HEK293 (cell line): Measurements from ENCODE around the gene RUVBL1.

Experiments
- CTCF ChIA-PET: fragments of 350-600 bp; formaldehyde crosslinking; extraction: SDS; loops from one replicate; lab custom pipeline; 2021; ENCODE audit warnings: antibody characterized with exemption; lab: Yijun Ruan, JAX
- POLR2A ChIA-PET: fragments of 300-600 bp; formaldehyde crosslinking; extraction: SDS; loops from one replicate; lab custom pipeline; 2020; ENCODE audit warnings: antibody characterized with exemption, inconsistent platforms; lab: Yijun Ruan, JAX
- H3K27ac ChIP-seq: fragments of 200-500 bp; sonication (Bioruptor generic); 2 replicates; pipeline ENCODE4 v1.5.1; 2014; ENCODE audit warnings: low read depth, low read length, control low read depth, inconsistent platforms; ENCODE audit errors: extremely low read depth
- H3K36me3 ChIP-seq, 2 experiments: fragments of 200-500 bp in 1 of 2; sonication (Bioruptor generic) in 1 of 2; 1 replicate in 1 of 2; 2 replicates in 1 of 2; pipeline ENCODE4 v1.5.1; 2014 to 2017; ENCODE audit warnings: inconsistent platforms in 2 of 2, low read length in 2 of 2; ENCODE audit not compliant: control insufficient read depth in 2 of 2, insufficient read depth in 1 of 2
- H3K4me1 ChIP-seq: fragments of 200-500 bp; sonication (Bioruptor generic); 2 replicates; pipeline ENCODE4 v1.5.1; 2014; ENCODE audit warnings: mild to moderate bottlenecking, low read length, inconsistent platforms; ENCODE audit not compliant: control insufficient read depth, insufficient read depth
- H3K4me3 ChIP-seq: 2 replicates; pipeline ENCODE4 v1.5.1; 2011; ENCODE audit warnings: low read depth, mild to moderate bottlenecking, control low read depth, low read length, moderate library complexity
- H3K9me3 ChIP-seq: fragments of 200-500 bp; sonication (Bioruptor generic); 2 replicates; pipeline ENCODE4 v1.5.1; 2014; ENCODE audit warnings: low read depth, low read length, inconsistent platforms; ENCODE audit not compliant: control insufficient read depth, insufficient read depth
- AEBP2 ChIP-seq: fragments of 450-650 bp; formaldehyde crosslinking; IDR thresholded peaks from 2 replicates; pipeline ENCODE4 v1.5.1; 2016; ENCODE audit warnings: missing biosample characterization, missing genetic modification characterization, borderline replicate concordance
- CTCF ChIP-seq: fragments of 450-650 bp; formaldehyde crosslinking; IDR thresholded peaks from 2 replicates; pipeline ENCODE4 v1.5.1; 2016; ENCODE audit warnings: missing biosample characterization, missing genetic modification characterization
- EGR2 ChIP-seq: fragments of 450-650 bp; formaldehyde crosslinking; IDR thresholded peaks from 2 replicates; pipeline ENCODE4 v1.5.1; 2016; ENCODE audit warnings: low read depth, missing biosample characterization, missing genetic modification characterization
- GLI2 ChIP-seq: fragments of 450-650 bp; formaldehyde crosslinking; IDR thresholded peaks from 2 replicates; pipeline ENCODE4; 2017; ENCODE audit warnings: missing biosample characterization, missing genetic modification characterization, low read depth, borderline replicate concordance
- KLF1 ChIP-seq: fragments of 450-650 bp; formaldehyde crosslinking; IDR thresholded peaks from 2 replicates; pipeline ENCODE4 v1.5.1; 2016; ENCODE audit warnings: missing biosample characterization, missing genetic modification characterization
- KLF8 ChIP-seq: fragments of 450-650 bp; formaldehyde crosslinking; IDR thresholded peaks from 2 replicates; pipeline ENCODE4 v1.5.1; 2016; ENCODE audit warnings: missing biosample characterization, missing genetic modification characterization
- ZEB2 ChIP-seq: fragments of 450-650 bp; formaldehyde crosslinking; IDR thresholded peaks from 2 replicates; pipeline ENCODE4 v1.5.1; 2016; ENCODE audit warnings: missing biosample characterization, missing genetic modification characterization
- ZFP69B ChIP-seq: fragments of 450-650 bp; formaldehyde crosslinking; IDR thresholded peaks from 2 replicates; pipeline ENCODE4 v1.5.1; 2016; ENCODE audit warnings: missing biosample characterization, missing genetic modification characterization
- ZIC2 ChIP-seq: fragments of 450-650 bp; formaldehyde crosslinking; IDR thresholded peaks from 2 replicates; pipeline ENCODE4 v1.5.1; 2016; ENCODE audit warnings: missing biosample characterization, missing genetic modification characterization
- ZNF10 ChIP-seq: fragments of 450-650 bp; formaldehyde crosslinking; IDR thresholded peaks from 2 replicates; pipeline ENCODE4 v1.5.1; 2017; ENCODE audit warnings: missing biosample characterization, missing genetic modification characterization
- ZNF133 ChIP-seq: fragments of 450-650 bp; formaldehyde crosslinking; IDR thresholded peaks from 2 replicates; pipeline ENCODE4 v1.5.1; 2016; ENCODE audit warnings: missing biosample characterization, missing genetic modification characterization
- ZNF140 ChIP-seq: fragments of 450-650 bp; formaldehyde crosslinking; IDR thresholded peaks from 2 replicates; pipeline ENCODE4 v1.5.1; 2016; ENCODE audit warnings: missing biosample characterization, missing genetic modification characterization
- ZNF223 ChIP-seq: fragments of 450-650 bp; formaldehyde crosslinking; IDR thresholded peaks from 2 replicates; pipeline ENCODE4 v1.5.1; 2016; ENCODE audit warnings: missing biosample characterization, missing genetic modification characterization
- ZNF335 ChIP-seq: fragments of 450-650 bp; formaldehyde crosslinking; conservative IDR thresholded peaks from 2 replicates; pipeline ENCODE4 v1.5.1; 2016; ENCODE audit warnings: missing biosample characterization, missing genetic modification characterization
- ZNF37A ChIP-seq: fragments of 450-650 bp; IDR thresholded peaks from 2 replicates; pipeline ENCODE4 v1.5.1; 2018; ENCODE audit warnings: missing biosample characterization, missing genetic modification characterization
- ZNF558 ChIP-seq: fragments of 450-650 bp; formaldehyde crosslinking; IDR thresholded peaks from 2 replicates; pipeline ENCODE4 v1.5.1; 2016; ENCODE audit warnings: missing biosample characterization, missing genetic modification characterization
- ZNF639 ChIP-seq: fragments of 450-650 bp; formaldehyde crosslinking; IDR thresholded peaks from 2 replicates; pipeline ENCODE4 v1.5.1; 2016; ENCODE audit warnings: missing biosample characterization, missing genetic modification characterization
- ZNF645 ChIP-seq: fragments of 450-650 bp; formaldehyde crosslinking; IDR thresholded peaks from 2 replicates; pipeline ENCODE4; 2016; ENCODE audit warnings: missing biosample characterization, missing genetic modification characterization
- ZNF654 ChIP-seq: fragments of 450-650 bp; formaldehyde crosslinking; IDR thresholded peaks from 2 replicates; pipeline ENCODE4 v1.5.1; 2016; ENCODE audit warnings: low read depth, missing biosample characterization, missing genetic modification characterization
- ZNF670 ChIP-seq: fragments of 450-650 bp; formaldehyde crosslinking; IDR thresholded peaks from 2 replicates; pipeline ENCODE4 v1.5.1; 2016; ENCODE audit warnings: missing biosample characterization, missing genetic modification characterization, low read depth
- ZNF677 ChIP-seq: fragments of 450-650 bp; IDR thresholded peaks from 2 replicates; pipeline ENCODE4 v1.5.0; 2018; ENCODE audit warnings: missing biosample characterization, mild to moderate bottlenecking, missing genetic modification characterization, moderate library complexity
- ZSCAN4 ChIP-seq: fragments of 450-650 bp; formaldehyde crosslinking; IDR thresholded peaks from 2 replicates; pipeline ENCODE4 v1.5.1; 2017; ENCODE audit warnings: missing biosample characterization, missing genetic modification characterization

Gene RUVBL1

GRCh38 chr3:128098234-128098633 lies 25.4 kb downstream of the RUVBL1 start (continued):
- no peak for TF ChIP-seq ZNF670

- ChIA-PET POLR2A (interaction anchor here (0.8 kb wide), 1 partner anchor 29 kb away, joined by 3 read pairs; the partner anchor contains the start of gene RUVBL1), CTCF (interaction anchor here (0.6 to 3.8 kb wide), 14 partner anchors 9 to 1678 kb away, joined by 3 to 35 read pairs (median 4); partner anchors contain the start of gene RUVBL1)
- Histone ChIP-seq H3K9me3 (no peaks in the 10 kb centered on the region), H3K36me3 (peaks cover 0 to 82% of the 10 kb centered on the region in 2 experiments; a peak in 2 of 3 replicates), H3K4me3 (no peak overlapping the region), H3K27ac (no peak overlapping the region; the same call in 1 of the 2 replicates), H3K4me1 (no peaks in the 10 kb centered on the region)
- TF ChIP-seq ZEB2 (no peak), ZNF558 (tag by site-specific recombination) (no peak), ZNF335 (tag by site-specific recombination) (0 out of 2 replicates have a peak, but pooled peaks have one; percentile 16), KLF1 (tag by site-specific recombination) (no peak), ZNF140 (no peak), ZSCAN4 (no peak), ZIC2 (tag by site-specific recombination) (peak; percentile 35; the same call in 1 of the 2 replicates), ZNF10 (tag by site-specific recombination) (no peak), ZNF677 (tag by site-specific recombination) (no peak), GLI2 (no peak), AEBP2 (tag by site-specific recombination) (no peak), CTCF (tag by site-specific recombination) (peak; percentile 48; the same call in 1 of the 2 replicates), ZNF654 (tag by site-specific recombination) (peak; percentile 68)
Observed at GRCh38 chr3:128095222-128095703, 28.3 kb downstream of the RUVBL1 start.

- H3K9me3 ChIP-seq, result no peaks in the 10 kb centered on the region
- ChIA-PET CTCF (interaction anchor here (0.6 to 3.8 kb wide), 11 partner anchors 8 to 1678 kb away, joined by 3 to 35 read pairs (median 4); partner anchors contain the start of gene RUVBL1), POLR2A (interaction anchor here (1.1 kb wide), 1 partner anchor 60 kb away, joined by 6 read pairs; no protein-coding TSS in a partner anchor)
- H3K27ac ChIP-seq, result no peak overlapping the region
- no peaks in the 10 kb centered on the region for H3K4me1 ChIP-seq
- H3K4me3 ChIP-seq, result no peak overlapping the region
- H3K36me3 ChIP-seq, result peaks cover 0 to 74% of the 10 kb centered on the region in 2 experiments; a peak in 2 of 3 replicates
- no peak for TF ChIP-seq CTCF (tag by site-specific recombination)
- TF ChIP-seq ZNF645 (tag by site-specific recombination), result no peak
- no peak for TF ChIP-seq ZNF639 (tag by site-specific recombination)
- TF ChIP-seq ZNF654 (tag by site-specific recombination), result no peak
- no peak for TF ChIP-seq ZFP69B (tag by site-specific recombination)
- no peak for TF ChIP-seq ZNF37A (tag by site-specific recombination)
- no peak for TF ChIP-seq EGR2 (tag by site-specific recombination)
- TF ChIP-seq KLF8 (tag by site-specific recombination), result no peak
- TF ChIP-seq ZNF223 (tag by site-specific recombination), result no peak
- no peak for TF ChIP-seq ZNF133 (tag by site-specific recombination)
Observed at GRCh38 chr3:128094295-128095151, 29.1 kb downstream of the RUVBL1 start.
